ENCODE measurements around the gene CDC42EP5.
"Not testable (repeated sequence)": the region's sequence is repeated elsewhere in the genome, so short reads cannot be mapped to it uniquely, and the experiment has no call there.

The CDC42EP5 gene

GRCh38 chr19:54449701-54450069 is 23.4 kb downstream of the CDC42EP5 start:
- no peak for DNase-seq

GRCh38 chr19:54448774-54449700 is 24.1 kb downstream of the CDC42EP5 start, which contains the start of gene LENG8:
Gene LENG8 (plus strand): TSS chr19:54449199. CDS start chr19:54451345, 2,146 bp downstream.
- peak; percentile 53 to 99 (median 97) for DNase-seq

- DNase-seq, result peak in 24 of 56 donors; percentile 17 to 75 (median 48)
Observed at GRCh38 chr19:54448040-54448773, 24.9 kb downstream of the CDC42EP5 start.

GRCh38 chr19:54446349-54446748 is 26.7 kb downstream of the CDC42EP5 start:
- DNase-seq, result not testable (repeated sequence)

GRCh38 chr19:54444737-54445136 is 28.4 kb downstream of the CDC42EP5 start:
- no peak for DNase-seq

- no peak for DNase-seq
Observed at GRCh38 chr19:54440641-54441040, 32.5 kb downstream of the CDC42EP5 start.

GRCh38 chr19:54439174-54439851 is 33.8 kb downstream of the CDC42EP5 start:
- peak in 47 of 56 donors; percentile 18 to 86 (median 56) for DNase-seq

- DNase-seq, result no peak
Observed at GRCh38 chr19:54436628-54437252, 36.4 kb downstream of the CDC42EP5 start.

- peak in 30 of 56 donors; percentile 12 to 81 (median 48) for DNase-seq
Observed at GRCh38 chr19:54436031-54436523, 37.0 kb downstream of the CDC42EP5 start.

GRCh38 chr19:54435551-54436016 is 37.5 kb downstream of the CDC42EP5 start:
- DNase-seq, result peak in 11 of 56 donors; percentile 26 to 81 (median 52)

- peak in 10 of 56 donors; percentile 29 to 68 (median 46) for DNase-seq
Observed at GRCh38 chr19:54434873-54435214, 38.3 kb downstream of the CDC42EP5 start.

- peak in 20 of 56 donors; percentile 14 to 68 (median 40) for DNase-seq
Observed at GRCh38 chr19:54434112-54434872, 38.8 kb downstream of the CDC42EP5 start.

- DNase-seq, result peak in 1 of 56 donors; percentile 40
Observed at GRCh38 chr19:54433697-54434096, 39.4 kb downstream of the CDC42EP5 start.

GRCh38 chr19:54432144-54432738 is 40.9 kb downstream of the CDC42EP5 start:
- no peak for DNase-seq

GRCh38 chr19:54431255-54431838 is 41.7 kb downstream of the CDC42EP5 start:
- DNase-seq, result peak in 8 of 56 donors; percentile 23 to 37 (median 27)

- peak in 42 of 56 donors; percentile 22 to 84 (median 56) for DNase-seq
Observed at GRCh38 chr19:54430306-54431254, 42.5 kb downstream of the CDC42EP5 start.

- peak in 1 of 56 donors; percentile 34 for DNase-seq
Observed at GRCh38 chr19:54429545-54430227, 43.4 kb downstream of the CDC42EP5 start.

All from amygdala (tissue), 56 donors.